ENCODE results near the gene FANCE. TPM values are rescaled to one million over a fixed set of nuclear protein-coding genes. Genes with fewer than 3 reads are reported as not detected.

FANCE gene
- total RNA-seq, 1 donor from 2014 or later = 9.0 TPM

DNA sequence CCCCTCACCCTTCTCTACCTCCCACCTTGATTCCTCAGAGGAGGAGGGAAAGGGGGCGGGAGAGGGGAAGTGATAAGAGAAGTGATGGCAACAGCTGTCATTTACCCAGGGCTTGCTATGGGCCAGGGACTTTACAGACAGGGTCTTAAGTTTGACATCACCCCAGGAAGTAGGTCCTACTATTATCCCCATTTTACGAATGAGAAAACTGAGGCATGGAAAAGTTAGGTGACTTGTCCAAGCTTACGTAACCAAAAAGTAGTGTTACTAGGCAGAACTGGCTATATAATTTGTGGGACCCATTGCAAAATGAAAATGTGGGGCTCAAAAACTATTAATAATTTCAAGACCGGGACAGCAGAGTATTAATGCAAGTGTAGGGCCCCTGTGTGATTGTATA is 10.5 kb upstream of the FANCE start:
- DNase-seq (no peak), ATAC-seq (no peak)
- Histone ChIP-seq H3K27ac (no peak overlapping the region), H3K27me3 (ENCODE audit: low read depth) (no peaks in the 10 kb centered on the region), H3K9me3 (no peaks in the 10 kb centered on the region), H3K36me3 (no peaks in the 10 kb centered on the region), H3K4me3 (no peak overlapping the region), H3K4me1 (no peaks in the 10 kb centered on the region)
- intact Hi-C loops (cut with DNase I) = loop anchor here (10.0 kb wide), 1 partner anchor 97 kb away; the partner anchor contains the start of gene PPARD
- no peak for TF ChIP-seq CTCF (IDR thresholded peaks at IDR 0.05)

DNA sequence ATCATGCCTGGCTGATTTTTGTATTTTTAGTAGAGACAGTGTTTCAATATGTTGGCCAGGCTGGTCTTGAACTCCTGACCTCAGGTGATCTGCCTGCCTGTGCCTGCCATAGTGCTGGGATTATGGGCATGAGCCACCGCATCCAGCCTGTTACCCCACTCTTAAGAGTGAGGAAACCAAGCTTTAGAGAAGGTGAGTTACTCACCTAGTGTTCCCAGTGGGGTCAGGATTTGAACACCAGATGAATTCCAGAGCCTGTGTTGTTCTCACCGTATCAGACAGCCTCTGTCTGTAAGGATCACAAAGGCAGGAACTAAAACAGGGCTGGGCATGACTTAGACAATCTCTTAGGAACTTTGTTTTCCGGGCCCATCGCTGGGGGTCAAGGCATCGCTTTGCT is 9.4 kb upstream of the FANCE start:
- TF ChIP-seq CTCF (IDR thresholded peaks at IDR 0.05) = no peak

DNA sequence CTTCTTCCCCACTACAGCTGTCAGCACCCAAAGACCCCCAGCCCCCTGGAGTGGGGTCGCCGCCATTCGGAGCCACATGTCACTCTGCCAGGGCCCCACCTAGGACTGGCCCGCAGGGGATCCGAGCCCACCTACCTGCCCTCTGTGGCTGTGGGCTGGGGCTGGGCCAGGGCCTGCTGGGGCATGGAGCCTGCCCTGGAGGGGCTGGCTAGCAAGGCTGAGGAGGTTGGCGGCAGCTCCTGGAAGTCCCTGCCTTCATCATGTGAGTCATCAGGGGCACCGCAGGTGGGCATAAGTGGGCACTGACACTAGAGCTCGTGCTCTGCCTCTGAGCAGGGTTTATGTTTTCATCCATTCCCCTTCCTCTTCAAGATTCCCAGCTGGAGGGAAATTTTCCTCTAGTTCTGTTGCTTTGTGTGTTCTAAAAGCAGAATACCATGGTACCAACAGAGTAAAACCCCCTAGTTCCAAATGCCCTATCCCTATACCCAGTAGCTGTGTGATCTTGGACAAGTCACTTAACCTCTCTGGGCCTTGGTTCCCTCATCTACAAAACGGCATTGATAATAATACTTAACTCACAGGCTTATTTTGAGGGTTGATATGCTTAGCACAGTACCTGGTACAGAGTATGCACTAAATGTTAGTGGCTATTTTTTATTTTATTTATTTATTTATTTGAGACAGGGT is 8.7 kb upstream of the FANCE start:
- no peak overlapping the region for H3K27ac ChIP-seq
- DNase-seq = no peak
- no peaks in the 10 kb centered on the region for H3K9me3 ChIP-seq
- no peak for TF ChIP-seq CTCF (IDR thresholded peaks at IDR 0.05)
- no peaks in the 10 kb centered on the region for H3K4me1 ChIP-seq
- no peaks in the 10 kb centered on the region for H3K36me3 ChIP-seq
- H3K4me3 ChIP-seq = no peak overlapping the region
- ATAC-seq = peak in 1 of 2 donors; percentile 23
- intact Hi-C loops (cut with DNase I) = loop anchor here (10.0 kb wide), 1 partner anchor 99 kb away; the partner anchor contains the start of gene PPARD
- no peaks in the 10 kb centered on the region for H3K27me3 ChIP-seq (ENCODE audit: low read depth)

More for the DNA sequence above, 9.4 kb upstream of the FANCE start:
- Histone ChIP-seq H3K9me3 (no peaks in the 10 kb centered on the region), H3K4me3 (no peak overlapping the region), H3K4me1 (no peaks in the 10 kb centered on the region), H3K36me3 (no peaks in the 10 kb centered on the region), H3K27ac (no peak overlapping the region), H3K27me3 (ENCODE audit: low read depth) (no peaks in the 10 kb centered on the region)
- intact Hi-C loops (cut with DNase I) = loop anchor here (10.0 kb wide), 1 partner anchor 98 kb away; the partner anchor contains the start of gene PPARD
- no peak for ATAC-seq
- no peak for DNase-seq

GRCh38 chr6:35445691-35446090 is 6.4 kb upstream of the FANCE start:
- Histone ChIP-seq H3K27me3 (ENCODE audit: low read depth) (no peaks in the 10 kb centered on the region), H3K9me3 (no peaks in the 10 kb centered on the region), H3K4me3 (no peak overlapping the region), H3K36me3 (no peaks in the 10 kb centered on the region), H3K4me1 (peaks cover 5% of the 10 kb centered on the region), H3K27ac (no peak overlapping the region)
- ATAC-seq (no peak), DNase-seq (no peak)
- intact Hi-C loops (cut with DNase I) = loop anchor here (10.0 kb wide), 1 partner anchor 101 kb away; the partner anchor contains the start of gene PPARD
- no peak for TF ChIP-seq CTCF (IDR thresholded peaks at IDR 0.05)

- no peak overlapping the region for H3K27ac ChIP-seq
- peaks cover 18% of the 10 kb centered on the region for H3K4me1 ChIP-seq
- no peak for DNase-seq
- no peaks in the 10 kb centered on the region for H3K9me3 ChIP-seq
- no peak for ATAC-seq
- H3K36me3 ChIP-seq = no peaks in the 10 kb centered on the region
- no peaks in the 10 kb centered on the region for H3K27me3 ChIP-seq (ENCODE audit: low read depth)
- no peak for TF ChIP-seq CTCF (IDR thresholded peaks at IDR 0.05)
- H3K4me3 ChIP-seq = no peak overlapping the region
- intact Hi-C loops (cut with DNase I) = loop anchor here (10.0 kb wide), 1 partner anchor 103 kb away; the partner anchor contains the start of gene PPARD
These were observed 3.9 kb upstream of the FANCE start for GRCh38 chr6:35448191-35448590.

All from lower lobe of right lung (tissue), 2 donors.